GM13977 (cell line): ENCODE measurements around the gene TSPAN11.

ENCODE experiments used
- DNase-seq: peaks from one replicate; pipeline ENCODE4 v3.0.0; 2012; ENCODE audit warnings: low spot score
- CTCF ChIP-seq: IDR thresholded peaks from 2 replicates; pipeline ENCODE4 v1.5.1; 2012; ENCODE audit warnings: mild to moderate bottlenecking, control low read depth; ENCODE audit not compliant: insufficient read depth; ENCODE audit errors: extremely low read depth, missing control alignments
- in situ Hi-C: fragments of 300-500 bp; cut with MboI; formaldehyde crosslinking; loops from one replicate; pipeline ENCODE4 v1.12.0; 2022; ENCODE audit warnings: low sequenced_read_pairs, low pct_unique_long_range_greater_than_20kb, mixed read lengths, inconsistent platforms; ENCODE audit not compliant: unreplicated experiment

Gene TSPAN11

GRCh38 chr12:31033146-31033545 lies 106.6 kb downstream of the TSPAN11 start:
- in situ Hi-C loops: no loop called here
- peak; percentile 1 for DNase-seq

GRCh38 chr12:31033681-31034080 lies 107.1 kb downstream of the TSPAN11 start:
- no peak for DNase-seq
- in situ Hi-C loops: no loop called here
- TF ChIP-seq CTCF: no peak

More at GRCh38 chr12:31033146-31033545, 106.6 kb downstream of the TSPAN11 start:
- no peak for TF ChIP-seq CTCF

- in situ Hi-C loops: no loop called here
- DNase-seq: no peak
- no peak for TF ChIP-seq CTCF
These were observed 107.8 kb downstream of the TSPAN11 start for GRCh38 chr12:31034372-31034771.

- TF ChIP-seq CTCF: no peak
- in situ Hi-C loops: no loop called here
These were observed 108.7 kb downstream of the TSPAN11 start for GRCh38 chr12:31035226-31035625.

GRCh38 chr12:31035967-31036665 lies 109.6 kb downstream of the TSPAN11 start:
- in situ Hi-C loops: no loop called here
- TF ChIP-seq CTCF: no peak
- peak; percentile 2 for DNase-seq

More at GRCh38 chr12:31035226-31035625, 108.7 kb downstream of the TSPAN11 start:
- no peak for DNase-seq

GRCh38 chr12:31037028-31037427 lies 110.5 kb downstream of the TSPAN11 start:
- DNase-seq: no peak
- no peak for TF ChIP-seq CTCF
- in situ Hi-C loops: no loop called here
